Measurements from ENCODE around the gene PDE4D. TPM values are rescaled to one million over a fixed set of nuclear protein-coding genes. Genes with fewer than 3 reads are reported as not detected.

Gene PDE4D
- total and polyA plus RNA-seq, 10 of the 15 experiments (the other 5 are each of a cell fraction or from before 2014, with no cell fraction given): 0.87 to 4.1 (median 2.2) TPM

DNA sequence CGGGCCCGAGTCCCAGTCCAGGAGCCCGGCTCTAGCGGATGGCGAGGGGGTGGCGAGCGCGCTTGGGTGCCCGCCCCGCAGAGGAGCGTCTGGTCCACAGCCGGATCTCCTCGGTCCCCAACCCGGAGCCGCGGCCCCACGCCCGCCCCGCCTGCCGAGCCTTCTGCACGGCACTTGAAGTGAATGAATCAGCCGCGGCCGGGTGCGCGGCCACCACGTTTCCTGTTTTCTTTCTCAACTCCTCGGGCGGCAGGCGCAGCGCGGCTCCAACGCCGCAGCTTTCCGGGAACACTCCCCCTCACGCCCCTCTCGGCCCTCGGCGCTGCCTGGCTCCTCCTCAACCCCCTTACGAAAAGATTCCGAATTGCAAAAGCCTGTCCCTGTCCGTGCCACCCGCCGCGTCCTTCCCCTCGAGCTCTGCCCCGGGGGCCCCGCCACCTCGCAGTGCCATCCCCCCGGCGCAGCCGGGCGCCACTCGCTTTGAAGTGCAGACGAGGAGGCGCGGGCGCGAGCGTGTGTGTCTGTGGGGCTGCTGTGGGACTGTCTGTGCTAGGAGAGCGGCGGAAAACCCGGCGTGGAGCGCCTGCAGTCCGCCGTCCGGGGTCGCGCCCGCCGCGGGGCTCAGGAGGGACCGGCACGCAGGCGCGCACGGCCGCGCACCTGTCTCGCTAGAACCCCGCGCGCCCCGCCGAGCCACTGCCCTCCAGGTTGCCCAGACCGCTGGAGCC, 854.1 kb downstream of the PDE4D start (continued):
- TF ChIP-seq PAX8 (IDR thresholded peaks at IDR 0.05) (no peak), SPI1 (IDR thresholded peaks at IDR 0.05; ENCODE audit: borderline replicate concordance, insufficient read depth, low read depth, low read length) (peak; percentile 2; the same call in 1 of the 2 replicates), SRF (IDR thresholded peaks at IDR 0.05; ENCODE audit: low read depth in 2 of 2, low read length in 2 of 2) (no peak), HDAC6 (IDR thresholded peaks at IDR 0.05; ENCODE audit: unreplicated experiment) (peak; percentile 70), TCF7 (IDR thresholded peaks at IDR 0.05; ENCODE audit: borderline replicate concordance) (no peak), BMI1 (IDR thresholded peaks at IDR 0.05; ENCODE audit: borderline replicate concordance) (peak; percentile 40; the same call in 1 of the 2 replicates), ZNF622 (IDR thresholded peaks at IDR 0.05) (no peak), ZNF274 (IDR thresholded peaks at IDR 0.05; ENCODE audit: insufficient read depth, insufficient read length) (no peak)
- TF ChIP-seq, protein P1, sequence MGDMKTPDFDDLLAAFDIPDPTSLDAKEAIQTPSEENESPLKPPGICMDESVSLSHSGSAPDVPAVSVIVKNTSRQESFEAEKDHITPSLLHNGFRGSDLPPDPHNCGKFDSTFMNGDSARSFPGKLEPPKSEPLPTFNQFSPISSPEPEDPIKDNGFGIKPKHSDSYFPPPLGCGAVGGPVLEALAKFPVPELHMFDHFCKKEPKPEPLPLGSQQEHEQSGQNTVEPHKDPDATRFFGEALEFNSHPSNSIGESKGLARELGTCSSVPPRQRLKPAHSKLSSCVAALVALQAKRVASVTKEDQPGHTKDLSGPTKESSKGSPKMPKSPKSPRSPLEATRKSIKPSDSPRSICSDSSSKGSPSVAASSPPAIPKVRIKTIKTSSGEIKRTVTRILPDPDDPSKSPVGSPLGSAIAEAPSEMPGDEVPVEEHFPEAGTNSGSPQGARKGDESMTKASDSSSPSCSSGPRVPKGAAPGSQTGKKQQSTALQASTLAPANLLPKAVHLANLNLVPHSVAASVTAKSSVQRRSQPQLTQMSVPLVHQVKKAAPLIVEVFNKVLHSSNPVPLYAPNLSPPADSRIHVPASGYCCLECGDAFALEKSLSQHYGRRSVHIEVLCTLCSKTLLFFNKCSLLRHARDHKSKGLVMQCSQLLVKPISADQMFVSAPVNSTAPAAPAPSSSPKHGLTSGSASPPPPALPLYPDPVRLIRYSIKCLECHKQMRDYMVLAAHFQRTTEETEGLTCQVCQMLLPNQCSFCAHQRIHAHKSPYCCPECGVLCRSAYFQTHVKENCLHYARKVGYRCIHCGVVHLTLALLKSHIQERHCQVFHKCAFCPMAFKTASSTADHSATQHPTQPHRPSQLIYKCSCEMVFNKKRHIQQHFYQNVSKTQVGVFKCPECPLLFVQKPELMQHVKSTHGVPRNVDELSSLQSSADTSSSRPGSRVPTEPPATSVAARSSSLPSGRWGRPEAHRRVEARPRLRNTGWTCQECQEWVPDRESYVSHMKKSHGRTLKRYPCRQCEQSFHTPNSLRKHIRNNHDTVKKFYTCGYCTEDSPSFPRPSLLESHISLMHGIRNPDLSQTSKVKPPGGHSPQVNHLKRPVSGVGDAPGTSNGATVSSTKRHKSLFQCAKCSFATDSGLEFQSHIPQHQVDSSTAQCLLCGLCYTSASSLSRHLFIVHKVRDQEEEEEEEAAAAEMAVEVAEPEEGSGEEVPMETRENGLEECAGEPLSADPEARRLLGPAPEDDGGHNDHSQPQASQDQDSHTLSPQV (IDR thresholded peaks at IDR 0.05): no peak
- TF ChIP-seq, protein P2, sequence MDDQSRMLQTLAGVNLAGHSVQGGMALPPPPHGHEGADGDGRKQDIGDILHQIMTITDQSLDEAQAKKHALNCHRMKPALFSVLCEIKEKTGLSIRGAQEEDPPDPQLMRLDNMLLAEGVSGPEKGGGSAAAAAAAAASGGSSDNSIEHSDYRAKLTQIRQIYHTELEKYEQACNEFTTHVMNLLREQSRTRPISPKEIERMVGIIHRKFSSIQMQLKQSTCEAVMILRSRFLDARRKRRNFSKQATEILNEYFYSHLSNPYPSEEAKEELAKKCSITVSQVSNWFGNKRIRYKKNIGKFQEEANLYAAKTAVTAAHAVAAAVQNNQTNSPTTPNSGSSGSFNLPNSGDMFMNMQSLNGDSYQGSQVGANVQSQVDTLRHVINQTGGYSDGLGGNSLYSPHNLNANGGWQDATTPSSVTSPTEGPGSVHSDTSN (IDR thresholded peaks at IDR 0.05; ENCODE audit: insufficient replicate concordance, low read depth, low read length): no peak
- TF ChIP-seq, protein P3, sequence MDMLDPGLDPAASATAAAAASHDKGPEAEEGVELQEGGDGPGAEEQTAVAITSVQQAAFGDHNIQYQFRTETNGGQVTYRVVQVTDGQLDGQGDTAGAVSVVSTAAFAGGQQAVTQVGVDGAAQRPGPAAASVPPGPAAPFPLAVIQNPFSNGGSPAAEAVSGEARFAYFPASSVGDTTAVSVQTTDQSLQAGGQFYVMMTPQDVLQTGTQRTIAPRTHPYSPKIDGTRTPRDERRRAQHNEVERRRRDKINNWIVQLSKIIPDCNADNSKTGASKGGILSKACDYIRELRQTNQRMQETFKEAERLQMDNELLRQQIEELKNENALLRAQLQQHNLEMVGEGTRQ (IDR thresholded peaks at IDR 0.05; ENCODE audit: borderline replicate concordance, low read depth, low read length): no peak

Measured in GM12878 (cell line).